ENCODE measurements around the gene MATCAP1. TPM values are rescaled to one million over a fixed set of nuclear protein-coding genes. Genes with fewer than 3 reads are reported as not detected.

The MATCAP1 gene
- total RNA-seq, 2 donors from 2014 or later, result 13.7 to 28.4 TPM

GRCh38 chr16:67170168-67170948 lies 13.4 kb downstream of the MATCAP1 start, which contains the start of gene NOL3:
Gene NOL3, plus strand, starts transcription at chr16:67170538.
- Histone ChIP-seq H3K36me3 (peaks cover 2% of the 10 kb centered on the region), H3K27ac (peak within 1 kb of the TSS; percentile 95 to 97), H3K4me3 (peak within 1 kb of the TSS; percentile 83), H3K9me3 (no peaks in the 10 kb centered on the region), H3K4me1 (ENCODE audit: control insufficient read depth in 1 of 2, low read depth in 2 of 2) (peaks cover 31 to 54% of the 10 kb centered on the region in 2 donors), H3K27me3 (replicated peaks; ENCODE audit: insufficient read depth) (no peaks in the 10 kb centered on the region)
- no peak for TF ChIP-seq CTCF (IDR thresholded peaks at IDR 0.05)
- peak; percentile 37 for ATAC-seq (ENCODE audit: insufficient number of reproducible peaks, low FRiP score, low read depth)
- DNase-seq (ENCODE audit: low spot score), result peak; percentile 73

GRCh38 chr16:67169642-67170167 lies 14.1 kb downstream of the MATCAP1 start:
- DNase-seq (ENCODE audit: low spot score) (no peak), ATAC-seq (ENCODE audit: insufficient number of reproducible peaks, low FRiP score, low read depth) (no peak)
- peak; percentile 35 for TF ChIP-seq CTCF (IDR thresholded peaks at IDR 0.05)
- Histone ChIP-seq H3K27ac (peak overlapping the region; percentile 95 to 97), H3K4me1 (ENCODE audit: control insufficient read depth in 1 of 2, low read depth in 2 of 2) (peaks cover 33 to 54% of the 10 kb centered on the region in 2 donors), H3K36me3 (no peaks in the 10 kb centered on the region), H3K4me3 (peak overlapping the region; percentile 83), H3K27me3 (replicated peaks; ENCODE audit: insufficient read depth) (no peaks in the 10 kb centered on the region), H3K9me3 (no peaks in the 10 kb centered on the region)

GRCh38 chr16:67169011-67169451 lies 14.7 kb downstream of the MATCAP1 start:
- no peak overlapping the region for H3K4me3 ChIP-seq
- TF ChIP-seq CTCF (IDR thresholded peaks at IDR 0.05), result no peak

GRCh38 chr16:67167588-67167987 lies 16.2 kb downstream of the MATCAP1 start:
- H3K4me1 ChIP-seq (ENCODE audit: control insufficient read depth in 1 of 2, low read depth in 2 of 2), result peaks cover 35 to 59% of the 10 kb centered on the region in 2 donors
- no peak overlapping the region for H3K27ac ChIP-seq
- H3K27me3 ChIP-seq (replicated peaks; ENCODE audit: insufficient read depth), result no peaks in the 10 kb centered on the region
- no peaks in the 10 kb centered on the region for H3K36me3 ChIP-seq
- H3K4me3 ChIP-seq, result no peak overlapping the region
- ATAC-seq (ENCODE audit: insufficient number of reproducible peaks, low FRiP score, low read depth), result no peak
- no peaks in the 10 kb centered on the region for H3K9me3 ChIP-seq
- TF ChIP-seq CTCF (IDR thresholded peaks at IDR 0.05), result no peak
- no peak for DNase-seq (ENCODE audit: low spot score)

More at GRCh38 chr16:67169011-67169451, 14.7 kb downstream of the MATCAP1 start:
- ATAC-seq (ENCODE audit: insufficient number of reproducible peaks, low FRiP score, low read depth), result no peak
- Histone ChIP-seq H3K27me3 (replicated peaks; ENCODE audit: insufficient read depth) (no peaks in the 10 kb centered on the region), H3K9me3 (no peaks in the 10 kb centered on the region), H3K27ac (peak overlapping the region; percentile 95 to 97), H3K4me1 (ENCODE audit: control insufficient read depth in 1 of 2, low read depth in 2 of 2) (peaks cover 34 to 55% of the 10 kb centered on the region in 2 donors), H3K36me3 (no peaks in the 10 kb centered on the region)
- no peak for DNase-seq (ENCODE audit: low spot score)

GRCh38 chr16:67166598-67167168 lies 17.1 kb downstream of the MATCAP1 start:
- H3K27me3 ChIP-seq (replicated peaks; ENCODE audit: insufficient read depth), result no peaks in the 10 kb centered on the region
- TF ChIP-seq CTCF (IDR thresholded peaks at IDR 0.05), result no peak
- no peak overlapping the region for H3K27ac ChIP-seq
- no peak overlapping the region for H3K4me3 ChIP-seq
- H3K9me3 ChIP-seq, result no peaks in the 10 kb centered on the region
- ATAC-seq (ENCODE audit: insufficient number of reproducible peaks, low FRiP score, low read depth) (no peak), DNase-seq (ENCODE audit: low spot score) (no peak)
- peaks cover 35 to 66% of the 10 kb centered on the region in 2 donors for H3K4me1 ChIP-seq (ENCODE audit: control insufficient read depth in 1 of 2, low read depth in 2 of 2)
- no peaks in the 10 kb centered on the region for H3K36me3 ChIP-seq
